Activated CD8-positive, alpha-beta memory T cell treated with anti-CD3 and anti-CD28 coated beads, Interleukin-2, amount 50 U/mL, for 4 hours (primary cell): Measurements from ENCODE around the gene NFIX.
A peak's percentile ranks its signal among the peaks of the same experiment; 100 is the strongest.

ENCODE experiments used
- DNase-seq: peaks from one replicate; pipeline ENCODE4 v3.0.0-alpha.2; 2020

The NFIX gene

DNA sequence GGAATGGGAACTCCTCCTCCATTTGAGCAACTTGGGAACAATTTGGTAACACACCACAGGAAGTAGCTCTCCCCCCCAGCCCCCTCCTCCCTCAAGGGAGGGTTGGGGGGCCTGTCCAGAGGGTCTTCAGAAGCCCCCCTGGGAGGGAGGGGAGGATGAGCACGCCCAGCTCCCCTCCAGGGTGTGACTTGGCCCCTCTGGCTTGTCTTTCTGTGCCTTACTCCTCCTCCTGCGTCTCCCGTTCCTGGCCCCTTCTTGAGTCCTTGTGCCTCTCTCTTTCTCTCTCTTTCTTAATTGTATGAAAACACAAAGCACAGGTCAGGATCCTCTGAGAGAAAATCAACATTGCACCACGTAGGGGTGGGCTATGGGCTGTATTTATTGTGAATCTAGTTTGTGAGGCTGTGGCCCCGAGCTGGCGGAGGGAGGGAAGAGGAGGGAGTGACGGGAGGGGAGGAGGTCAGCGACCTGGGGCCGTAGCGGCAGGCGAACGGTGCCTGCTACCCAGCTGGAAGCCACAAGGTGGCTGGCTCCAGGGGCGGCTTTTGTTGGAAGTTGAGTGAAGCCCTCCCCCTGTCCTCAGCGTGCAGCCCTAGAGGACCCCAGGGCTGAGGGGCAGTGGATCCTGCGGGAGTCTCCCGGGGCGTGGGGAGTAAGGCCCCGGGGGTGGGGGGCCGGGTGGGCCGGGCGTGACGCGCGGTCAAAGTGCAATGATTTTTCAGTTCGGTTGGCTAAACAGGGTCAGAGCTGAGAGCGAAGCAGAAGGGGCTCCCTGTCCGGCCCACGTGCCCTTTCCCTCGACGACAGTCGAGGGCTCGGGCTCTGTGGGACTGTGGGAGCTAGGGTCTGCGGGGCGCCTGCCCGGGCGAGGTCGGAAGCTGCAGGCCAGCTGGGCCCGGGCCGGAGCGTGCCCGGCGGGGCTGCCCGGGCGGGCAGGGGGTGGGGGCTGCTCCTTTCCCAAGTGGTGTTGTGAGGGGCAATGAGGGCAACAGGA, 101.0 kb downstream of the NFIX start:
- no peak for DNase-seq

DNA sequence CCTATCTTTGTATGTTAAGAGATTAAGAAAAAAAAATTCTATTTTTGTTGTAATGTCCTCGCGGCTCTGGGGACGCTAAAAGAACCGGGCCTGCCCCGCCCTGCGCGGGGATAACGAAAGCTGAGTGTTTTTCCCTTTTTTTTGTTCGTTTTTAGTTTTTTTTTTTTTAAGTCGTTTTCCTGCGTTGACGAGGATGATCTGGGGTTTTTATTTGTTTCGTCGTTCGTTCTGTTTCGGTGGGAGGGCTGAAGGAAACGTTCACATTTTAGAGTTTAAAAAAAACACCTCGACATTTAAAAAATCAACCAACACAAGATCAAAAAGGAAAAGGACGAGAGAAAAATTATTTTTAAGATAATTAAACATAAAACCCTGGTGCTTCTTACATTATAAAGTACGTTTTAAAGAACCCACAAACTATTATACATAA, 101.8 kb downstream of the NFIX start:
- DNase-seq = no peak

GRCh38 chr19:13097463-13098258, 102.4 kb downstream of the NFIX start:
- no peak for DNase-seq

DNA sequence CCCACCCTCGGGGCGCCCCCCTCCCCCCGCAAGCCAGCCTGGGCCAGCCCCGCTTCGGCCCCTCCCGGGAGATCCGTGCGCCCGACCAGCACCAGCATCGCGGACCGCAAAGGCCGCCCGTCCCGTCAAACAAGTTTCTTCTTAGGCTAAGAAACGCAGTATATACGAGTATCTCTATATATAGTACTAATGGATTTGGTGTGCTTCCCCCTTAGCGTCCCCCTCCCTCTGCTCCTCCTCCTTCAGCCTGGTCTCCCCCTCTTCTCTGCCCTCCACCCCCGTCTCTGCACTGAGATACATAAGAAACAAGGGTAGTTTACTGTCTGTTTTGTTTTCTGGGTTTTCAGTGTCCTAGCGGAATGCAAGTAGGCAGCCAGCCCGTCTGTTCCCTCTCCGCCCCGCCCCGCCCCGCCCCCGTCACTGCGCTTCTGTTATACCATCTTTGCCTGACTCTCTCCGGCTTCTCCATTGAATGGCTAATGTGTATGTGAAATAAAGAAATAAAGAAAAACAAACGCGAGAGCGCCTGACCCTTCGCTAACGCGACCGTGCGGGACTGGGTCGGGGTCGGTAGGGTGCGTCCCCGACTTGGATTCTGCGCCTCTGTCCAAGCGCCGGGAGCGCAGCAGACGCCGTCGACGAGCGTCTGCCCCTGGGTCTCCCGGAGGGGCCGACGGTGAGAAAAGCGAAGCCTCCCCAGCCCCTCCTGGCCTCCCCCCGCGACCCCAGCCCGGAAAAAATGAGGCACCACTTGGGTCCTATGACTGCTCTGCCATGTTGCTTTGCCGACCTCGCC, 103.2 kb downstream of the NFIX start:
- no peak for DNase-seq

DNA sequence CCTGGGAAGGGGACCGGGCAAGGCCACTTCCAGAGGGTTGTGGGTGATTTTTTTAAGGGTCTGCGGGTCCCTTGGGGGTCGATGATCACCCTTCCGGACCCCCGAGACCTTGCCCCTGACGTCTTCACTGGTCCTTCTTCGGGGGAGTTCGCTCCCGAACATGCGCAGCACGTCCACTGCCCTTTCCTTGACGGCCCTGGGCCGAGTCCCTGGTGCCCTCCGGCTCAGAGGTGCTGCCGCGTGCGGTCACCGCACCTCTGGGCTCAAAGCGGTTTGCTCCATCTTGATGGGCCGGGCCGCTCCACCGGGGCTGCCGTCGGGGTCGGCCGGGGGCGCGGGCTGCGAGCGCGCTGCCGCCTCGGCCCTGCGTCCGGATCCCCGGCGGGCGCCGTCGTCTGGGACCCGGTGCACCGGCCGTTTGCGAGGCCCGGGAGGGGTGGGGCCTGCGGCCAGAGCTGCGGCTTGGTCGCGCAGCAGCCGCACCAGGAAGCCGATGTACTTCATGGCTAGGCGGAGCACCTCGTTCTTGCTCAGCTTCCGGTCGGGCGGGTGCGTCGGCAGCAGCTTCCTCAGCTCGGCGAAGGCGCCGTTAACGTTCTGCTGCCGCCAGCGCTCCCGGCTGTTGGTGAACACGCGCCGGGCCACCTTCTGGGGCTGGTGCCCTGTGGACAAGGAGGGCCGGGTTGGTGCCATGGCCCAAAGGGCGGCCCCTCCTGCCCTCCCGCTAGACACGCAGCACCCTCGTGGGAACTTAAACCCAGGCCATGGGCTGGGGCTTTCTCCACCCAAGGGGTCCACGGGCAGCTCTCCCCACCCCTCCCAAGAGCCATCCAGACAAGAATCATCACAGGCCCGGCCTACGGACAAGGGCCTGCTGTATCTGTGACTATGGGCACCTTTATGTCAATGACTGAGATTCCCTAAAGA, 104.1 kb downstream of the NFIX start:
- peak; percentile 74 for DNase-seq

GRCh38 chr19:13100031-13100588, 104.8 kb downstream of the NFIX start:
- DNase-seq = peak; percentile 60

GRCh38 chr19:13100841-13101589, 105.7 kb downstream of the NFIX start:
- no peak for DNase-seq

DNA sequence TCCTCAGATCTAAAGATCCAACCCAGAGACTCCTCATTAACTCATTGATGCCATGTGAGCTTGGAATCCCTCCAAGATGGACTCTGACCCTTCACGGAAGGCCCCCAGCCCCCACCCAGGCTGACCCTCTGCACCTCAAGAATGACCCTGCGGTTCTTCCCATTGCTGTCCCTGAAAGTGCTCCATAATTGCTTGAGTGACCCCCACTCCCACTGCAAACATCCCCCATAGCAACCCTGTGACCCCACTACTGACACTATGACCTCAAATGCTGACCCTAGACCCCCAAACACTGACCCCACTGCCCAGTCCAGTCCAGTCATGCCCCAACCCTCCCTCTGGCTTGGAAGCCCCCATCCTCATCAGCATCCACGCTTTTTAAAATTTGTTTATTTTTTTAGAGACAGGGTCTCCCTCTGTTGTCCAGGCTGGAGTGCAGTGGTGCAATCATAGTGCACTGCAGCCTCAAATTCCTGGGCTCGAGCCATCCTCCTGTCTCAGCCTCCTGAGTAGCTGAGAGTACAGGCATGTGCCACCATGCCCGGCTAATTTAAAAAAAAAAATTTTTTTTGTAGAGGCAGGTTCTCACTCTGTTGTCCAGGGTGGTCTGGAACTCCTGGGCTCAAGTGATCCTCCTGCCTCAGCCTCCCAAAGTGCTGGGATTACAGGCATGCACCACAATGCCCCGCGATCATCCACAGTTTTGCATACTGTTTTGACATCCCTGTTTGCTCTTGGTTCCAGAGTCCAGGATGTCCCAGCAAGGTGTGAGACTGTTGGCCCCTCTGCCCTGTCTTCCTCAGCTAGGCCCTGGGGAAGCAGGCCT, 106.5 kb downstream of the NFIX start:
- no peak for DNase-seq

DNA sequence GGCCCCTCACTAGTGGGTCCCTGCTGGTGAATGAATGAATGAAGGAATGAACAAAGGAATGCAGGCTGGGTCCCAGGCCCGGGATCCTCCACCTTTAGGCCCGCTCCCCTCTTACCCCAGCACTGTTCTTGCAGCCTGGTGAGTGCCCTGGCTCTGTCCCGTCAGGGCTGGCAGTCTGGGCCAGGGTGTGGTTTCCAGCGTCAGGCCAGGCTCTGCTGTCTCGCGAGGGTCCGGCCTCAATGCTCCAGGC, 107.1 kb downstream of the NFIX start:
- no peak for DNase-seq

DNA sequence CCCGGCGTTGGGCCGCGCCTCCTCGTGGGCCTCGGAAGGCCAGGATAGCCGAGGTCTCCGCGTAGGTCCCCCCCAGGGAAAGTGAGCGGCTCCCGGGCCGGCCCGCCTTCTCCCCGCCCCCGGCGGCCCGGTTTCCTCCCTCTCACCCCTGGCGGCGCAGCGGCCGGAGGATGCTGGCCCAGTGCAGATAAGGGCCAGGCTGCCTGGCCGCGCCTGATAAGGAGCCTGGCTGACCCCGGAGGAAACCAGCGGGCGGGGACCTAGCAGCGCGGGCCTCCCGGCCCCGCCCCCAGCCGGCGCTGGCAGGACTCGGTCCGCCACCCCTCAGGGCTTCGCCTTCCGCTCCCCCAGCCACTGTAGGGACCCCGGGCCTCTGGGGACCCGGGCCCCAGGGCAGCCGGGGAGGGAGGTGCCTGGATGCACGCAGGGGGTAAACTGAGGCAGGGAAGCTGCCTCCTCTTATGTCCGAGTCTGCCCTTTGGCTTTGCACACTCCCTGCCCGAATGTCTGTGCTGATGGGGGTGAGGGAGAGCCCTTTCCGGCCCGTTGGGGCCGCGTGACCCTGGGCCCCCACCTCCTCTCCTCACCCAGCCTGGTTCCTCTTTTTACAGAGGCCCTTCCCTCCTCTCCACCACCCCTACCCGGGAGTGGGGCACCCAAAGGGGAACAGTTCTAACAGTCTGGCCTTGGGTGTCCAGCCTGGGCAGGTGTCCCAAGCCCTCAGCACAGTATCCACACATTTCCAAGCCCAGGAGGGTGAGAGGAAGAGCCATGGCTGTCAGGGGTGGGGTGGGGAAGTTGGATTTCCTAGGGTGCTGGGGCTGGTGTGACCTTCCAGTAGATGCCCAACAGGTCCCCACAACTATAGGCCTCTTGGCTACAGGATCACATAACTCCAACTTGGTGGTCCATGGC, 107.6 kb downstream of the NFIX start, which contains the start of gene LYL1:
TSS of gene LYL1 (minus strand) at position 193 of the 915 bp plus-strand sequence. CDS start 1,687 bp downstream, outside the sequence.
- no peak for DNase-seq

GRCh38 chr19:13103581-13104359, 108.5 kb downstream of the NFIX start:
- no peak for DNase-seq

DNA sequence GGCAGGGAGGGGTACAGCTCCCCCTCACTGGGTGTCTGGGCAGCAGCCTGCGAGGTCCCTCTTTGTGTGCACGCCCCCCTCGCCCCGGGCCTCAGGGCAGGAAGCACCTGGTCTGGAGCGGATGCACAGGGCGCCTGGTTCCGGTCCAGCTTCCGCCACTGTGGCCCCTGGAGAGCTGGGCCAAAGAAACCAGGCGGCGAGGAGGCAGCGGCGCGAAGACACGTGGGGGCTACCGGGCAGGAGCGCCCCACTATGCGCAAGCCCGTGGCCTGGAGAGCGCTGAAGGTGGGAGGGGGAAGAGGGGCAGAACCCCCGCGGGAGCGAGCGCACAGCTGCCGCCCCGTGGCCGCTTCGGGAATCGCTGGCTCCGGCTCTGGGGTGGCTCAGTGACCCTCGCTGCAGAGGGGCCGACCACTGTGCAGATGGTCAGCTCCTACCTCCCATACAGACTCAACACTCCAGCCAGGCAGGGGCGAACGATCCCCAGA, 109.1 kb downstream of the NFIX start:
- peak; percentile 70 for DNase-seq

DNA sequence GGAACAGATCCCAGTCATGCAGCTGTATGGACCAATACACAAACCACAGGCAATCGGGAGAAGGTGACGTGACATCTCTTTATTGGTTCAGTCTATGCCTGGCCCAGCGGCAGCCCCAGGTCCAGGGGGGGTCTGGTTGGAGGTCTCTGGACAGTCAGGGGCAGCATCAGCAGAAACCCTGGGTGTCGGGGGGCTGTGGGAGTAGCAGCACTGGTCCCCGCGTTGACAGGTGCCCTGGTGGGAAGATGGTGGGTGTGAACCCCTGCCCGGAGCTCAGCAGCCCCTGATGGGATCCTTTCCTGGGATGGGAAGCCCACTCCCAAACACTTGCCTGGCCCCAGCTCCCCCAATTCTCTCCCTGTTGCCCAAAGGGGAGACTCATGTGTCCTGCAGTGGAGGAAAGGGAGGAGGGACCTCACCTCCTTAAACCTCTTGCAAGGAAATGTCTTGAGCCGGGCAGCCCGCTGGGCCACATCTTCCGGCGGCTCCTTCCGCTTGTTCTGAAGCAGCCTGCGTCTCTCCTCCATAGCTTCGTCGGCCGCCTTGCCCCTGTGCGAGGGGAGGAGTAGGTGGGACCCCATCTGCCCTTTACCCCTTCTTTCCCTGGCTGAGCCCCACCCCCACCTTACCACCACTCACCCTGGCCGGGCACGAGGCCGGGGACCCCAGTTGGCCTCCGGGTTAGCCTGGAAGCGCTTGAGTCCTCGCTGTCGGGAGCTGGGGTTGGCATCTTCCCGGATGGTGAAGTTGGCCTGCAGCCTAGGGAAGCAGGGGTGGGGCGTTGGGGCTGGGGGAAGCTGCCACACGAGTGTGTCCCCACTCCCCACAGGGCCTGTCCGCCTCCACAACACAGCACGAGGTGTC, 109.8 kb downstream of the NFIX start:
- DNase-seq = no peak

DNA sequence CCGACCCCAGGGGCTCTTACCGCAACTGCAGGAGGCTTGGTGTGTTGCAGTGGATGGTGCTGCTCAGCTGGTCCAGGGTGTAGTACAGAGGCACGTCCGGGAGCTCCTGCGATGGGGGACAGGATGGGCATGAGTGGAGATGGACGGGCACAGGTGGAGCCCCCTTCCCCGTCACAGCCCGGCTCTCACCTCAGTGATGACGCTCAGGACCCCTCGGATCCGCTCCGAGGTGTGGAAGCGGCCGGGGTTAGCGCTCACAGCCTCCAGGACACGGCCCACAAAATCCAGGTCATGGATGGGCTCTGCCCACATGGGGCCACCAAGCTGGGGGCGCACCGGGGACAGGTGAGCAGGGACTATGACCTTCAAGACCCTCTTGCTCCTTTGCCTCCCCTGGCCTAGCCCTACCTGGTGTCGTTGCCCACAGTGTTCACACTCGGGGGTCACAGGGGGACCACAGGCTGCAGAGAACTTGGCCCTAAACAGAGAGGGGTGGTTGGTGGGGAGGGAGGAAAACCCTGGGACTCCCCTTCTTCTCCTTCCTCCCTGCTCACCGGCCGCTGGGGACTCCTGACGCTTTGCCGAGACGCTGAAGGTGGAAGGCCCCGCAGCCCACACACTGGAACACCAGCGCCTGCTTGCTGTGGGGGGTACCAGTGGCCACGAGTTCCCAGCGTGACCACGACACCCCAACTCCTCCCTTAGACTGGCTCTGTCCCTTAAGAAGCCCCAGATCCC, 114.3 kb downstream of the NFIX start:
- no peak for DNase-seq

DNA sequence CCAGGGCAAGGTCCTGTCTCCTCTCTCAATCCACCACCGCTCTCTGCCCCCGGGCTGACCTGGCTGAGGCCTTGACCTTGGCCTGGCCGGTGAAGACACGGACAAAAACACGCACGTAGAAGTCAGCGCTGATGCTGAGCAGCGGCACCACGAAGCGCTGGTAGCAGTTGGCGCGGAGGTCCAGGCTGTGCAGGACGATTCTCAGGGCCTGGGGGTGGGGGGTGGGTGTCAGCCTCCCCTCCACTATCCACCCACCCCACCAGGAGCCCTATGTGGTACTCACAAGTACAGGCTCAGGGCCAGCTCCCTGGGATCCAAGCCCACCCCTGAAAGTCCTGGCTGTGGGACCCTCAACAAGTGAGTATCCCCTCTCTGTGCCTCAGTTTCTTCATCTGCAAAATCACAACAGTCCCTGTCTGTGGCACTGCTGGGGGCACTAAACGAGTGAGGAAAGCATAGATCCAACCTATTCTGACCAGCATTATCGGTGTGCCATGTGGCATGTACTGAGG, 114.9 kb downstream of the NFIX start:
- no peak for DNase-seq

GRCh38 chr19:13112555-13112954, 117.3 kb downstream of the NFIX start:
- no peak for DNase-seq
